ENCODE results near the gene FANCB.

FANCB gene

DNA sequence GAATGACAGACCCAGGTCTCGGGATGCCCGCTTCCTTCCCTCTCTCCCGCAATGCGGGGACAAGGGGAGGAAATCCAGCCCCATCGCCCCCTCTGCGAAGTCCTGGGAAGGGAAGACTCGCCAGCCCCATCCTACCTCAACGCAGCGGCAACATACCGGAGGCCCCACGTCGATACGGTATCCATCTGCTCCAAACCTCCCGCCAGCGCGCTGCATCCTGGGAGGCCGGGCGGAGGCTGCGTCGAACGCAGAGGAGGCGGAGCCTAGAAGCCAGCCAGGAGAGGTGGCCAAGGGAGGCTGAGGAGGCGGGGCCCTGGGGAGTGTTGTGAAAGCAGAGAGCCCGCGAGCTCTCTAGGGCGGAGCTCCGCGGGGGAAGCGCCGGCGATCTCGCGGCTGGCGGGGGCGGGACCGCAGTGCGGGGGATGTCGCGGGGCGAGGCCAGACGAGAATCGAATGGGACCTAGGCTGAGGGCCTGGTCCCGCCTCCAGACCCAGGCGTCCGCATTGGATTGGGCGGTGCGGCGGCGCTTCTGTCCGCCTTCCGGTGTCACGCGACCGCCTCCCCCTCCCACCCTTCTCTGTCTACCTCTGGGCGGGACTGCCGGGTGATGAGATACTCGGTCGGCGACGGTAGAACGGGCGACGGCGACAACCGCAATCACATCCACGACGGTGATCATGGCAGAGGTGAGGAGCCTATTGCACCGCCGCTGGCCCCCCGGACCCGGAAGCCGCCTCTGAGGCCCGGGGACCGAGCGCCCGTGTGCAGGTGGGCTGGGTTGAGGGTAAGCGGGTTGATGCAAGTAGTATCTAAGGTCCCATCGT, at the start of gene FANCB, which contains the start of gene MOSPD2:
TSS of gene FANCB (minus strand) at position 219 of the 825 bp plus-strand sequence. CDS start 7,559 bp downstream, outside the sequence.
TSS of gene MOSPD2 (plus strand) at position 571 of the 825 bp plus-strand sequence. CDS start at position 679, 108 bp downstream.
- H3K4me3 ChIP-seq (ENCODE audit: low read depth, low read length): peak within 1 kb of the TSS; percentile 82
- TF ChIP-seq, protein P1, sequence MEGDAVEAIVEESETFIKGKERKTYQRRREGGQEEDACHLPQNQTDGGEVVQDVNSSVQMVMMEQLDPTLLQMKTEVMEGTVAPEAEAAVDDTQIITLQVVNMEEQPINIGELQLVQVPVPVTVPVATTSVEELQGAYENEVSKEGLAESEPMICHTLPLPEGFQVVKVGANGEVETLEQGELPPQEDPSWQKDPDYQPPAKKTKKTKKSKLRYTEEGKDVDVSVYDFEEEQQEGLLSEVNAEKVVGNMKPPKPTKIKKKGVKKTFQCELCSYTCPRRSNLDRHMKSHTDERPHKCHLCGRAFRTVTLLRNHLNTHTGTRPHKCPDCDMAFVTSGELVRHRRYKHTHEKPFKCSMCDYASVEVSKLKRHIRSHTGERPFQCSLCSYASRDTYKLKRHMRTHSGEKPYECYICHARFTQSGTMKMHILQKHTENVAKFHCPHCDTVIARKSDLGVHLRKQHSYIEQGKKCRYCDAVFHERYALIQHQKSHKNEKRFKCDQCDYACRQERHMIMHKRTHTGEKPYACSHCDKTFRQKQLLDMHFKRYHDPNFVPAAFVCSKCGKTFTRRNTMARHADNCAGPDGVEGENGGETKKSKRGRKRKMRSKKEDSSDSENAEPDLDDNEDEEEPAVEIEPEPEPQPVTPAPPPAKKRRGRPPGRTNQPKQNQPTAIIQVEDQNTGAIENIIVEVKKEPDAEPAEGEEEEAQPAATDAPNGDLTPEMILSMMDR (IDR thresholded peaks at IDR 0.05; ENCODE audit: low read depth, low read length, missing control alignments): no peak
- peak; percentile 78 for DNase-seq (ENCODE audit: low read depth)

DNA sequence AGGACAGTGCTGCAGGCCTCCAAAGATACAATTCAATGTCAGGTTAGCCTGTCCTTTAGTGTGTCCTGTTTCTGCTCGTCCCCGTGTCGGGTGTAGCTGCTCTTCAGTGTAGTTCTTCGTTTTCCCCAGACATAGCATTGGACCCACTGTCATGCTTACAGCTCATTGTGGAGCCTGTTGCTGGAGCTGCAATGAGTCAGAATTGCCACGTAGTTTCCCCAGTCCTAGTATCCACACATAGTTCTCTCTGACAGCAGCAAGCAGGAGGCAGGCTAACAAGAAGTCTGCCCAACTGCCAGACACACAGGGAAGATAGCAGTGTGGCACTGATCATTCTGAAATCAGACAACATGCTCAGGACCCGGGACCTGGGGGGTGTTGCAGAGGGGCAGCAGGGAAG, 49.6 kb upstream of the FANCB start:
- TF ChIP-seq, protein P1 (IDR thresholded peaks at IDR 0.05; ENCODE audit: low read depth, low read length, missing control alignments): no peak
- no peak for DNase-seq (ENCODE audit: low read depth)
- no peak overlapping the region for H3K4me3 ChIP-seq (ENCODE audit: low read depth, low read length)

DNA sequence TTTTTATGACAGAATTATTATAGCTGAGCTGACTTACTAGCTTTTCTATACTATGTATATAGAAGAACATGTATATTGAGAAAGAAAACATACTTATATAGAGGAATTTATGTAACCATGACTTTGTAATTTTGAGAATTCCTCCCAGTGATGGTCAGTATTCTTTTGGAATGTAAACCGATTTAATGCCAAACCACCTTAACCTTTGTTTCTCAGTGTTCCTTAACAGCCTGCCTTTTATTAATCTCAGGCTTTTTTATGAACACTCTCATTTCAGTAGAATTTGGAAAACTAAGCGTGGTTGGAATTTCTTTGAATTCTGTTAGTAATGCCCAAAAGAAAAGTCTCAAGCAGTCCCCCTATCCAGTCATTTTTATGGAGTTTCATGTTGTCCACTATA, 47.3 kb upstream of the FANCB start:
- DNase-seq (ENCODE audit: low read depth): no peak
- no peak overlapping the region for H3K4me3 ChIP-seq (ENCODE audit: low read depth, low read length)
- TF ChIP-seq, protein P1 (IDR thresholded peaks at IDR 0.05; ENCODE audit: low read depth, low read length, missing control alignments): no peak

DNA sequence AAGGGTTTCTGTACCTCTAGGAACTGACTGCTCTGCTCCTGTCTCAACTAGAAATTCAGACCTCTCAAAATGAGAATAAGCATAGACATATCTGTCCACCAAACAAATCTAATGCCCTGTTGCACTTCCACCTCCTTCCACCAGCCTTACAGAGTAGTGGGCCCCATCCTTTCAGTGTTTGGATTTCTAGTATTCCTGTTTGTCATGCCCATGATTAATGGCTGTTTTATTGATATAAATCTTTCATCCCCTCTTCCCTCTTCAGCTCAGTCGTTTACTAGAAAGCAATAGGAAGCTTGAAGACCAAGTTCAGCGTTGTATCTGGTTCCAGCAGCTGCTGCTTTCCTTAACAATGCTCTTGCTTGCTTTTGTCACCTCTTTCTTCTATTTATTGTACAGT, 46.5 kb upstream of the FANCB start:
- H3K4me3 ChIP-seq (ENCODE audit: low read depth, low read length): no peak overlapping the region
- TF ChIP-seq, protein P1 (IDR thresholded peaks at IDR 0.05; ENCODE audit: low read depth, low read length, missing control alignments): no peak
- DNase-seq (ENCODE audit: low read depth): no peak

DNA sequence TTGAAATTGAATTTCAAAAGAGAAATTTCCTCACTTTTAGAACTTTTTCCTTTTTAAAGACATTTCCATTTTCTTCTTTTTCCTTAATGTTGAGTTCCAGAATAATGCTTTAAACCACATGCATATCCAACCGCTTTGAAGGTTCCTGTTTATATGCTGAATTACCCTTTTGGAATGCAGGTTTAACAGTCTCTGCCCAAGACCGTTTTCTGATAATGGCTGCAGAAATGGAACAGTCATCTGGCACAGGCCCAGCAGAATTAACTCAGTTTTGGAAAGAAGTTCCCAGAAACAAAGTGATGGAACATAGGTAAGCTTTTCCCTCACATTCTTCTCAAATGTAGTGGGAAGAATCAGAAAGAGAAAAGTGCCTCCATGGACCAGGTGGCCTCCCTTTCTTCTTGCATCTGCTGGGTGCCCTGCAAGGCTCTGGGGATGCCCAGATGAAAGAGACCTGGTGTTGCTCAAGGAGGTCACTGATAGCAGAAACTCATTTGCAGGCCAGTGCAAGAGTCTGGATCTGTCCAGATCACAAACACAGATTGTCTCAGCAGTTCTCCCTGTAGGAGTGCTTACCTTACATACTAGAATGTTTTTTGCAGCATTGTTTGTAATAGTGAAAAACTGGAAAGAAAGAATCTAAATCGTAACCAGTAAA, 43.3 kb upstream of the FANCB start:
- TF ChIP-seq, protein P1 (IDR thresholded peaks at IDR 0.05; ENCODE audit: low read depth, low read length, missing control alignments): no peak
- no peak for DNase-seq (ENCODE audit: low read depth)
- no peak overlapping the region for H3K4me3 ChIP-seq (ENCODE audit: low read depth, low read length)

DNA sequence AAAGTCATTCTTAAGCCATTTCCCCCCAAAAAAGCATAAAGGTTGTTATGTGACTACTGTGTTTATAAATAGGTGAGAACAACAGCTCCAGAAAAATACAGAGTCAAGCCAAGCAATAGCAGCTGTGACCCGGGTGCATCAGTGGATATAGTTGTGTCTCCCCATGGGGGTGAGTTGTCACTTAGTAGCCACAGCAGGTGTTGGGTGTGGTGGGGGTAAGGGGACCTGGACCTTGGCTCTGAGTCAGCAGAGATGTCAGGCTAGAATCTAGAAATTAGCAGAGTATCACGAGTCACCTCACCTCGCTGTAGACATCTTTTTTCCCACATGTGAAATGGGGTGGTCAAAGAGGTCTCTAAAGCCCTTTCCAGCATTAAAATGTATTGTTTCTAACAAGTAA, 42.7 kb upstream of the FANCB start:
- TF ChIP-seq, protein P1 (IDR thresholded peaks at IDR 0.05; ENCODE audit: low read depth, low read length, missing control alignments): no peak
- no peak for DNase-seq (ENCODE audit: low read depth)
- H3K4me3 ChIP-seq (ENCODE audit: low read depth, low read length): no peak overlapping the region

Measured in GM12864 (cell line).